ENCODE results near the gene FAIM2.

DNA sequence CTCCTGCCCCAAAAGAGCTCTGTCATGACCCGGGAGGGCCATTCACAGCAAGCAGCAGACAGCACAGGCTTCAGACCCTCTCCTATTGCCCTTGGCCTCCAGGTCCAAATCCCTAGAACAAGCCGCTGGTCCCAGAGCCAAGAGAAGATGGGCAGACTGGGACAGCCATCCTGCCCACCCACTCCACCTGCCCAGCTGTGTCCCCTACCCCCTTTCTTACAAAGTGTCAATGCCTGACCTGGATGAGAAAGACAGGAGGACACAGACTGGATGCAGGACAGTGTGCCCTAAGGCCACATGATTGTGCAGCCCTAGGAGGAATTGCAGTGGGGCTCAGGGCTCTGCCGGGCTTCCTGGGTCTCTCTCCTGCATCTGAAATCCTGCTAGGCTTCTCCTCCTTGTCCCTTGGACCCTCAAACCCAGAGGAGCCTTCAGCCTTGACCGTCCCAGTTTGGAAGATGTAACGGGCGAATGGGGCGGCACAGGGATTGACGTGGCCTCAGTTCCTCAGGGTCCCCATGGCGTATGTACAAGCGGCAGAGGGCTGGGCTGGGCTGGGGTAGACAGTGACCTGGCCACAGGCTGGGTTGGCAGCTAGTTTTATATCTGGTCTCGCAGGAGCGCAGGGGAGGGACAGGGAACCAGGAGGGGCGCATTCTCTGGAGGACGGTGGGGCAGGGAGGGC lies 33.7 kb downstream of the FAIM2 start:
- TF ChIP-seq MAZ (IDR thresholded peaks at IDR 0.05; ENCODE audit: borderline replicate concordance, low read depth, low read length) (no peak), SMC3 (IDR thresholded peaks at IDR 0.05) (no peak), JUN (IDR thresholded peaks at IDR 0.05) (no peak)
- TF ChIP-seq, protein P1, sequence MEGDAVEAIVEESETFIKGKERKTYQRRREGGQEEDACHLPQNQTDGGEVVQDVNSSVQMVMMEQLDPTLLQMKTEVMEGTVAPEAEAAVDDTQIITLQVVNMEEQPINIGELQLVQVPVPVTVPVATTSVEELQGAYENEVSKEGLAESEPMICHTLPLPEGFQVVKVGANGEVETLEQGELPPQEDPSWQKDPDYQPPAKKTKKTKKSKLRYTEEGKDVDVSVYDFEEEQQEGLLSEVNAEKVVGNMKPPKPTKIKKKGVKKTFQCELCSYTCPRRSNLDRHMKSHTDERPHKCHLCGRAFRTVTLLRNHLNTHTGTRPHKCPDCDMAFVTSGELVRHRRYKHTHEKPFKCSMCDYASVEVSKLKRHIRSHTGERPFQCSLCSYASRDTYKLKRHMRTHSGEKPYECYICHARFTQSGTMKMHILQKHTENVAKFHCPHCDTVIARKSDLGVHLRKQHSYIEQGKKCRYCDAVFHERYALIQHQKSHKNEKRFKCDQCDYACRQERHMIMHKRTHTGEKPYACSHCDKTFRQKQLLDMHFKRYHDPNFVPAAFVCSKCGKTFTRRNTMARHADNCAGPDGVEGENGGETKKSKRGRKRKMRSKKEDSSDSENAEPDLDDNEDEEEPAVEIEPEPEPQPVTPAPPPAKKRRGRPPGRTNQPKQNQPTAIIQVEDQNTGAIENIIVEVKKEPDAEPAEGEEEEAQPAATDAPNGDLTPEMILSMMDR (IDR thresholded peaks at IDR 0.05), result no peak
- TF ChIP-seq, protein P2, sequence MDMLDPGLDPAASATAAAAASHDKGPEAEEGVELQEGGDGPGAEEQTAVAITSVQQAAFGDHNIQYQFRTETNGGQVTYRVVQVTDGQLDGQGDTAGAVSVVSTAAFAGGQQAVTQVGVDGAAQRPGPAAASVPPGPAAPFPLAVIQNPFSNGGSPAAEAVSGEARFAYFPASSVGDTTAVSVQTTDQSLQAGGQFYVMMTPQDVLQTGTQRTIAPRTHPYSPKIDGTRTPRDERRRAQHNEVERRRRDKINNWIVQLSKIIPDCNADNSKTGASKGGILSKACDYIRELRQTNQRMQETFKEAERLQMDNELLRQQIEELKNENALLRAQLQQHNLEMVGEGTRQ (IDR thresholded peaks at IDR 0.05), result no peak
- TF ChIP-seq, protein P3, sequence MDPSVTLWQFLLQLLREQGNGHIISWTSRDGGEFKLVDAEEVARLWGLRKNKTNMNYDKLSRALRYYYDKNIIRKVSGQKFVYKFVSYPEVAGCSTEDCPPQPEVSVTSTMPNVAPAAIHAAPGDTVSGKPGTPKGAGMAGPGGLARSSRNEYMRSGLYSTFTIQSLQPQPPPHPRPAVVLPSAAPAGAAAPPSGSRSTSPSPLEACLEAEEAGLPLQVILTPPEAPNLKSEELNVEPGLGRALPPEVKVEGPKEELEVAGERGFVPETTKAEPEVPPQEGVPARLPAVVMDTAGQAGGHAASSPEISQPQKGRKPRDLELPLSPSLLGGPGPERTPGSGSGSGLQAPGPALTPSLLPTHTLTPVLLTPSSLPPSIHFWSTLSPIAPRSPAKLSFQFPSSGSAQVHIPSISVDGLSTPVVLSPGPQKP (IDR thresholded peaks at IDR 0.05; ENCODE audit: low read depth, low read length), result no peak

Data from A549 (cell line).